GM12874 (cell line): Measurements from ENCODE around the gene MLX.
A peak's percentile ranks its signal among the peaks of the same experiment; 100 is the strongest.

ENCODE experiments used
- CTCF ChIP-seq: IDR thresholded peaks from 2 replicates; pipeline ENCODE4 v1.5.1; 2011; ENCODE audit warnings: low read depth, mild to moderate bottlenecking, control low read depth, low read length, moderate library complexity; ENCODE audit not compliant: insufficient read depth

MLX gene

GRCh38 chr17:42566883-42567573, at the start of gene MLX:
Gene MLX (plus strand): TSS chr17:42567100. CDS start chr17:42567125, 25 bp downstream.
- no peak for TF ChIP-seq CTCF

- peak; percentile 91 for TF ChIP-seq CTCF
These were observed 49.4 kb upstream of the MLX start for GRCh38 chr17:42517516-42517915.

- no peak for TF ChIP-seq CTCF
These were observed 48.7 kb upstream of the MLX start for GRCh38 chr17:42518046-42518754.

GRCh38 chr17:42518755-42519545, 48.0 kb upstream of the MLX start:
- TF ChIP-seq CTCF: no peak

GRCh38 chr17:42519546-42520491, 47.1 kb upstream of the MLX start:
- no peak for TF ChIP-seq CTCF

GRCh38 chr17:42520540-42520951, 46.4 kb upstream of the MLX start:
- TF ChIP-seq CTCF: peak; percentile 51
